ENCODE results near the gene FCHSD2. TPM values are rescaled to one million over a fixed set of nuclear protein-coding genes. Genes with fewer than 3 reads are reported as not detected.
A peak's percentile ranks its signal among the peaks of the same experiment; 100 is the strongest.

The FCHSD2 gene
- total and polyA plus RNA-seq, 2 of the 13 experiments (the other 11 are each of a cell fraction or from before 2014, with no cell fraction given): 20.5 to 24.8 TPM

- TF ChIP-seq FOXA1 (IDR thresholded peaks at IDR 0.05) (no peak), FOXA1 (CRISPR knock-in tag; IDR thresholded peaks at IDR 0.05) (peak; percentile 61; the same call in 1 of the 2 replicates), SIX1 (CRISPR knock-in tag; IDR thresholded peaks at IDR 0.05; ENCODE audit: borderline replicate concordance) (peak; percentile 100), LCORL (IDR thresholded peaks at IDR 0.05) (no peak), LCORL (CRISPR knock-in tag; IDR thresholded peaks at IDR 0.05) (peak; percentile 95), SNRNP70 (IDR thresholded peaks at IDR 0.05; ENCODE audit: low read depth, low read length) (no peak), ZNF264 (CRISPR knock-in tag; IDR thresholded peaks at IDR 0.05) (peak; percentile 88; the same call in 1 of the 2 replicates), EEA1 (CRISPR knock-in tag; IDR thresholded peaks at IDR 0.05; ENCODE audit: borderline replicate concordance) (no peak), ZNF878 (CRISPR knock-in tag; IDR thresholded peaks at IDR 0.05) (no peak), CEBPG (CRISPR knock-in tag; IDR thresholded peaks at IDR 0.05) (peak; percentile 15; the same call in 1 of the 2 replicates), ZNF776 (CRISPR knock-in tag; IDR thresholded peaks at IDR 0.05) (no peak), EED (CRISPR knock-in tag; IDR thresholded peaks at IDR 0.05) (no peak), HHEX (CRISPR knock-in tag; IDR thresholded peaks at IDR 0.05) (0 out of 2 replicates have a peak, but pooled peaks have one; percentile 20), ZFP62 (CRISPR knock-in tag; IDR thresholded peaks at IDR 0.05) (no peak), MAF1 (CRISPR knock-in tag; IDR thresholded peaks at IDR 0.05; ENCODE audit: borderline replicate concordance) (no peak), PRDM15 (CRISPR knock-in tag; IDR thresholded peaks at IDR 0.05) (peak; percentile 60), PHF20 (CRISPR knock-in tag; IDR thresholded peaks at IDR 0.05) (no peak), SRSF1 (optimal IDR thresholded peaks at IDR 0.05; ENCODE audit: low read depth, low read length) (no peak), XRCC5 (optimal IDR thresholded peaks at IDR 0.05; ENCODE audit: low read length) (peak; percentile 83), FOXK1 (CRISPR knock-in tag; IDR thresholded peaks at IDR 0.05; ENCODE audit: borderline replicate concordance, low read depth) (peak; percentile 33; the same call in 1 of the 2 replicates), NR2C2 (CRISPR knock-in tag; IDR thresholded peaks at IDR 0.05; ENCODE audit: borderline replicate concordance) (no peak), ZNF570 (CRISPR knock-in tag; IDR thresholded peaks at IDR 0.05; ENCODE audit: borderline replicate concordance) (no peak), ZNF572 (CRISPR knock-in tag; IDR thresholded peaks at IDR 0.05) (no peak), ZNF747 (CRISPR knock-in tag; IDR thresholded peaks at IDR 0.05; ENCODE audit: borderline replicate concordance) (no peak), ZNF564 (CRISPR knock-in tag; IDR thresholded peaks at IDR 0.05) (no peak), ZFP41 (CRISPR knock-in tag; IDR thresholded peaks at IDR 0.05; ENCODE audit: borderline replicate concordance) (no peak), ZNF326 (CRISPR knock-in tag; IDR thresholded peaks at IDR 0.05; ENCODE audit: borderline replicate concordance) (no peak)
- TF ChIP-seq, protein P1, sequence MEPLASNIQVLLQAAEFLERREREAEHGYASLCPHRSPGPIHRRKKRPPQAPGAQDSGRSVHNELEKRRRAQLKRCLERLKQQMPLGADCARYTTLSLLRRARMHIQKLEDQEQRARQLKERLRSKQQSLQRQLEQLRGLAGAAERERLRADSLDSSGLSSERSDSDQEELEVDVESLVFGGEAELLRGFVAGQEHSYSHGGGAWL (CRISPR knock-in tag; IDR thresholded peaks at IDR 0.05): no peak
- TF ChIP-seq, protein P2, sequence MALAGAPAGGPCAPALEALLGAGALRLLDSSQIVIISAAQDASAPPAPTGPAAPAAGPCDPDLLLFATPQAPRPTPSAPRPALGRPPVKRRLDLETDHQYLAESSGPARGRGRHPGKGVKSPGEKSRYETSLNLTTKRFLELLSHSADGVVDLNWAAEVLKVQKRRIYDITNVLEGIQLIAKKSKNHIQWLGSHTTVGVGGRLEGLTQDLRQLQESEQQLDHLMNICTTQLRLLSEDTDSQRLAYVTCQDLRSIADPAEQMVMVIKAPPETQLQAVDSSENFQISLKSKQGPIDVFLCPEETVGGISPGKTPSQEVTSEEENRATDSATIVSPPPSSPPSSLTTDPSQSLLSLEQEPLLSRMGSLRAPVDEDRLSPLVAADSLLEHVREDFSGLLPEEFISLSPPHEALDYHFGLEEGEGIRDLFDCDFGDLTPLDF (CRISPR knock-in tag; IDR thresholded peaks at IDR 0.05): no peak; the same call in 1 of the 2 replicates
These were observed 16.4 kb upstream of the FCHSD2 start (continued) for GRCh38 chr11:73158356-73159051.
